ENCODE results near the gene IFRD2.
"Not testable (repeated sequence)": the region's sequence is repeated elsewhere in the genome, so short reads cannot be mapped to it uniquely, and the experiment has no call there.

The IFRD2 gene

DNA sequence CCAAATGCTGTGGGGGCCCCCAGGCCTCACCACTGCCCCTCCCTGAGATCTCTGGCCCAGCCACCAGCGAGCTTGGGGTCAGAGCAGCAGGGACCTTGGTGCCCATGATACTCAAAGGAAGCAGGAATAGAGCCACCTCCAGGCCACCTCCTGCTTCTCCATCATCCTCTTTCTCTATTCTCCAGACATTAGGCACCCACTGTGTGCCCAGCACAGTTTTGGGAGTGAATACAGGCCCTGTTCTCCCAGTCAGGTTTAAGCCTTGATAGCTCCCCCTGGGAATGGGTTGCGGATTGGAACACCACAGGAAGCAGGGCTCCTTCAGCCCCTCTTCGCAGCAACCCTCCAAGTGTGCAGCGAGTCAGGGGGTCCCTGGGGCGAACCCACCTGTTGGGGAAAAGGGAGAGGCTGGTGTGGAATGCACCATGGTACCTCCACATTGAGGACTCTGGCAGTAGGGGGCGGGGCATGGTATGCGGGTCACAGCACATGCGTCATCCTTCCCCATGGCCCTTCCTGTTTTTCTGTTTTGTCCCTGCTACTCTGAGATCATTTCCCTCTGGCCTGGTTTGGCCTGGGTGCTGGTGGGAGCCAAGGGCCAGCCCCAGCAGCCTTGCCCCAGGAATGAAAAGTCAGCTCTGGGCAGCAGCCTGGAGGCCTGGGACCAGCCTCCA lies 37.5 kb downstream of the IFRD2 start:
- no peak for DNase-seq (ENCODE audit: low read depth in 1 of 2, low spot score in 1 of 2)
- TF ChIP-seq JUND (IDR thresholded peaks at IDR 0.05; ENCODE audit: low read depth) = no peak

DNA sequence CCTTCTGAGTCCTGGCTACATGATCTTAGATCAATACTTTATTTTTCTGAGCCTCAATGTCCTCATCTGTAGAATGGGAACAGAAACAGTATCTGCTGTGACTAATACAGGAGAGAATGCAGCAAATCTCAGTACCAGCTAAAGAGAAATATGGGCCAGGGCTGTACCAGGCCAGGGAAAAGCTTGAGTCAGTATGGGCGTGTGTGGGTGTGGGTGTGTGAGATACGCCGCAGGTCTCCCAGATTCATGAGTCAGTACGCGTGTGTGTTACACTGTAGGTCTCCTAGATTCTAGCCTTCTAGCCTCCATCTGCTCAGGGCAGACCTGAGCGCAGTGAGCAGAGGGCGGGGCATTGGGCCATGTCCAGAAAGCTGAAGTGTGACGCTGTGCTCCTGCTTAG lies 41.0 kb downstream of the IFRD2 start:
- TF ChIP-seq JUND (IDR thresholded peaks at IDR 0.05; ENCODE audit: low read depth) = no peak
- in situ Hi-C loops (cut with HindIII; ENCODE audit: low pct_unique_long_range_greater_than_20kb, low sequenced_read_pairs) = no loop called here
- DNase-seq (ENCODE audit: low read depth in 1 of 2, low spot score in 1 of 2) = no peak

More for the DNA sequence above, 37.5 kb downstream of the IFRD2 start:
- in situ Hi-C loops (cut with HindIII; ENCODE audit: low pct_unique_long_range_greater_than_20kb, low sequenced_read_pairs) = no loop called here

DNA sequence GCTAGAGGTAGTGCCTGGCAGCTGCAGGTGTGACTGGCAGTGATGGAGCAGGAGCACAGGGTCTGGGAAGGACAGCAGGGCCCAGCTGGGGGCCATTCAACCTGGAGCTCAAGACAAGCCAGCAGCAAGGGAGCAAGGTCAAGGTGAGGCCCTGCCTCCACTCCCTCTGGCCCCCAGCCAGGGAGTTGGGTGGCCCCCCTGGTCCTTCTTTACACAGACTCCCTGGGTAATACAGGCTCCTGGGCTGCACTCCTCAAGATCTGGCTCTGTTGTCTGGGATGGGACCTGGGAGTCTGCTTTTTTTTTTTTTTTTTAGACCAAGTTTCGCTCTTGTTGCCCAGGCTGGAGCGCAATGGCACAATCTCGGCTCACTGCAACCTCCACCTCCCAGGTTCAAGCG lies 41.7 kb downstream of the IFRD2 start:
- DNase-seq (ENCODE audit: low read depth in 1 of 2, low spot score in 1 of 2) = no peak
- in situ Hi-C loops (cut with HindIII; ENCODE audit: low pct_unique_long_range_greater_than_20kb, low sequenced_read_pairs) = no loop called here
- TF ChIP-seq JUND (IDR thresholded peaks at IDR 0.05; ENCODE audit: low read depth) = no peak

DNA sequence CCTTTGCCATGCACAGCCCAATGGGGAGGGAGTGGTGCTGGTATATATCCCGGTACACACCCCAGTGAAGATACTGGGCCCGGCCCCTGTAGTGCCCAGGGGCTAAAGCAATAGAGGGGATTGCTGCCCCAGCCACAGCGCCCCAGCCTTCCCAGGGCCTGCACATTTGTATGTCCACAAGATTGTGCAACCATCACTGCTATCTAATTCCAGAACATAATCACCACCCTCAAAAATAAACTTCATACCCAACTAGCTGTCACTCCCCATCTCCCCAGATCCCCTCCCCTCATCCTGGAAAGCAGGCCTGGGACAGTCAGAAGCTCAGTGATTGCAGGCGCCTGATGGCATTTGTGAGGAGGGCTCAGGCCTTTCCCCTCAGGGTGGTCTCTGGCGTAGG lies 42.8 kb downstream of the IFRD2 start:
- in situ Hi-C loops (cut with HindIII; ENCODE audit: low pct_unique_long_range_greater_than_20kb, low sequenced_read_pairs) = no loop called here
- no peak for TF ChIP-seq JUND (IDR thresholded peaks at IDR 0.05; ENCODE audit: low read depth)
- DNase-seq (ENCODE audit: low read depth in 1 of 2, low spot score in 1 of 2) = no peak

DNA sequence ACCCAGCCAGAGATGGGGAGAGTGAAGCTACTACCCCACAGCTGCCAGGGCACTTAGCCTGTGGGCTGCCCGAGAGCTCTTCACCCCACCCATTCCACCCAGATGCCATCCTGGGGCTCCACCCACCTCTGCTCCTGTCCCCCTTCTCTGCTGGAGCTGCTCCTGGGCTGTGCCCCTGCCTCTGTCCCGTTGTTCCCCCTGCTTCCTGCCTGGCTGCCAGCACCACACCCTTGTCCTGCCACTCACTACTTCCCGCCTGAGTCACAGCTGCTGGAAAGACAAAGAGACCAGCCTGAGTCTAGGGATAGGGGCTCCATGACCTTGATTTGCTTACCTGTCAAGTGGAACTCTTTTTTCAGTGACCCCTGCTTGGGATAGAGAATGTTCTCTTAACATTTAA lies 43.8 kb downstream of the IFRD2 start:
- in situ Hi-C loops (cut with HindIII; ENCODE audit: low pct_unique_long_range_greater_than_20kb, low sequenced_read_pairs) = no loop called here
- no peak for DNase-seq (ENCODE audit: low read depth in 1 of 2, low spot score in 1 of 2)
- no peak for TF ChIP-seq JUND (IDR thresholded peaks at IDR 0.05; ENCODE audit: low read depth)

DNA sequence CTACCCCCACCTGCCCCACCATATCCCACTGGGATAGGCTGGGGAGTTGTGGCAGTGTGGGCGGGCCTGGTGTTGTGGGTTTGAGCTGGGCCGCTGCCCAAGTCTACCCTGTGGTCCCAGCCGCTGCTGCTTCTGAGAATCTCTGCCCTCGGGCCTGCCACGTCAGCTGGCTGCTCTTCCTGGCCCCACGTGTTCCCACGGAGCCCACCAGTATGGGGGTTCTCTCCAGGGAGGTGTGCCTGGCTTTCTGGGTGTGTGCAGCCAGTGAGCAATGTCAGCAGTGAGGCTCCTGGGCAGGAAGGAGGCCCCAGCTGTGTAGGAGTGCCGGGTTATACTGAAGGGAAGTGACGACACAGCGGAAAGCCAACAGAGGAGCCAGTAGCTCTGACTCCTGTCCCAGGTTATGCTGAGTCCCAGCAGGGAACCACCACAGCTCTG lies 45.7 kb downstream of the IFRD2 start:
- in situ Hi-C loops (cut with HindIII; ENCODE audit: low pct_unique_long_range_greater_than_20kb, low sequenced_read_pairs) = no loop called here
- no peak for DNase-seq (ENCODE audit: low read depth in 1 of 2, low spot score in 1 of 2)
- no peak for TF ChIP-seq JUND (IDR thresholded peaks at IDR 0.05; ENCODE audit: low read depth)

DNA sequence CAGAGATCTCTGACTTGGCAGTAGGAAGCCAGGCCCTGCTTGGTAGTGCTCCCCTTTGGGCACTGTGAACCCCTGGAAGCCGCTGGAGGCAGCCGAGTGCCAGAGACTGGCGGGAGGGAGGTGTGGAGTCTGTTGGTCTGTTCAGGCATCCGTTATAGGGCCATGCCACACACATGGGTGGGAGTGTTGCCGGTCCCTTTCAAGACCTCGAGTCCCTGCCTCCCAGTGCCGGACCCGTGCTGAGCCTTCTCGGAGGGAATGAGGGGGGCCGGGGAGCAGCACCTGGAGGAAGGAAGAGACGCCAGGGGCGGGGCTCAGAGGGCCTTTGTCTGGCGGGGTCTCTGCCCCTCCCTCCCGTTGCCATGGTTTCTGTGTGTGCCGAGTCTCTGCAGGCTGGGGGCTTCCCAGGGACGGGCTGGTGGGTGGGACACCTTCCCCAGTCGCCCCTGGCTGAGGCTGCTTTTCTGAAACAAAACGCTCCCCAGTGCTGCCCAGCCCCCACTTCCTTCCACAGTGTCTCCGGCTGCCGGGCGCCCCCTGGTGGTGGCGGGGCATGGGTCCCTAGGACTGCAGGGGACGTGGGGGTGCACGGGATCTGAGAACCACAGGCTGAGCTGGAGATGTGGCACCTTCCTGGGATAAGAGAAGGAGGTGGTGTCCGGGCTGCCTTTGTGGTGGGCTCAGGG lies 46.3 kb downstream of the IFRD2 start:
- no peak for TF ChIP-seq JUND (IDR thresholded peaks at IDR 0.05; ENCODE audit: low read depth)
- peak in 1 of 2 experiments; percentile 77 for DNase-seq (ENCODE audit: low read depth in 1 of 2, low spot score in 1 of 2)
- in situ Hi-C loops (cut with HindIII; ENCODE audit: low pct_unique_long_range_greater_than_20kb, low sequenced_read_pairs) = no loop called here

DNA sequence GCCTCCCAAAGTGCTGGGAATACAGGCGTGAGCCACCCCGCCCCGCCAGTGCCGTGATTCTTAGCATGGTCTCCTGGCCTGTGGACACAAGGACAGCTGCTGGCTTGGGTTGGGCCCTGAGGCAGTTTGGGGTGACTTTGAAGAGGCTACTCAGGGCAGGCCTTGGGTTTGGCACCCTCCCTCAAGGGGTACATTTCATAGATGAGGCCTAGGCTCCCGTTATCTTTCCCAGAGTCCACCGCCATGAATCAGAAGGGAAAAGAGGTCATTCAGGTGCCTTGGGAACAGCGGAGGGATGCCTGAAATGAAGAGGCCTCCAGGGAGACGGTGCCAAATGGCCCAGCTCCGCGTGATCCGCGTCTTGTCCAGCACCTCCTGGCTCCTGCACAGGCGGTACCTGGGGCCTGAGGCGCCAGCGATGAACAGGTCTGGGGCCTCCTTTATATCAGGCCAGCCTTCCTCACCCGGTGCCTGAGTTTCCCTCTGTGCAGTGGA lies 46.9 kb downstream of the IFRD2 start:
- no peak for TF ChIP-seq JUND (IDR thresholded peaks at IDR 0.05; ENCODE audit: low read depth)
- DNase-seq (ENCODE audit: low read depth in 1 of 2, low spot score in 1 of 2) = no peak
- in situ Hi-C loops (cut with HindIII; ENCODE audit: low pct_unique_long_range_greater_than_20kb, low sequenced_read_pairs) = no loop called here

DNA sequence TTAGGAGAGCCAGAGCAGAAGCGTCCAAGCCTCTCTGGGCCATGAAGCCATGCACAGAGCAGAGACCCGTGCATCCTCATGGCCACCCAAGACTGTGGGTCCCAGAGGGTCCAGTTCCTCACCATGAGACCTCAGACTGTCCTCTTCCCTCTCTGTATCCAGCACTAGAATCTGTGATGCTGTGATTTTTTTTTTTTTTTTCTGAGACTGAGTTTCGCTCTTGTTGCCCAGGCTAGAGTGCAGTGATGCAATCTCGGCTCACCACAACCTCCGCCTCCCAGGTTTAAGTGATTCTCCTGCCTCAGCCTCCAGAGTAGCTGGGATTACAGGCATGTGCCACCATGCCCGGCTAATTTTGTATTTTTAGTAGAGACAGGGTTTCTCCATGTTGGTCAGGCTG lies 47.4 kb downstream of the IFRD2 start:
- DNase-seq (ENCODE audit: low read depth in 1 of 2, low spot score in 1 of 2); in situ Hi-C loops (cut with HindIII; ENCODE audit: low pct_unique_long_range_greater_than_20kb, low sequenced_read_pairs): not testable (repeated sequence)

DNA sequence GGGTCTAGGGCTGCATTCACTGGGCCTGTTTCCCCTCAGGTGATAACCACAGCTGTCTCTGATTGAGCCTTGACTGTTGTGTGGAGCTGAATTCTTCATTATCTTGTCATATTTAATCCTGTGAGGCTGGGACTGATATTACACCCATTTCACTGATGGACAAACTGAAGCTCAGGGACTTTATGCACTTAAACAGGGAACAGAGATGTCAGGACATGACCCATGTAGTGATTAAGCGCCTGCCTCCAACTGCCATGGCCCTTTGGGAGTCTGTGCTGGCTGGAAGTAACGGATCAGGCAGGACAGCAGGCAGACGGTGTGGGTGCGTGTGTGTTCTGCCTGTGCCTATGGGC lies 48.7 kb downstream of the IFRD2 start:
- no peak for DNase-seq (ENCODE audit: low read depth in 1 of 2, low spot score in 1 of 2)
- TF ChIP-seq JUND (IDR thresholded peaks at IDR 0.05; ENCODE audit: low read depth) = no peak
- in situ Hi-C loops (cut with HindIII; ENCODE audit: low pct_unique_long_range_greater_than_20kb, low sequenced_read_pairs) = no loop called here

DNA sequence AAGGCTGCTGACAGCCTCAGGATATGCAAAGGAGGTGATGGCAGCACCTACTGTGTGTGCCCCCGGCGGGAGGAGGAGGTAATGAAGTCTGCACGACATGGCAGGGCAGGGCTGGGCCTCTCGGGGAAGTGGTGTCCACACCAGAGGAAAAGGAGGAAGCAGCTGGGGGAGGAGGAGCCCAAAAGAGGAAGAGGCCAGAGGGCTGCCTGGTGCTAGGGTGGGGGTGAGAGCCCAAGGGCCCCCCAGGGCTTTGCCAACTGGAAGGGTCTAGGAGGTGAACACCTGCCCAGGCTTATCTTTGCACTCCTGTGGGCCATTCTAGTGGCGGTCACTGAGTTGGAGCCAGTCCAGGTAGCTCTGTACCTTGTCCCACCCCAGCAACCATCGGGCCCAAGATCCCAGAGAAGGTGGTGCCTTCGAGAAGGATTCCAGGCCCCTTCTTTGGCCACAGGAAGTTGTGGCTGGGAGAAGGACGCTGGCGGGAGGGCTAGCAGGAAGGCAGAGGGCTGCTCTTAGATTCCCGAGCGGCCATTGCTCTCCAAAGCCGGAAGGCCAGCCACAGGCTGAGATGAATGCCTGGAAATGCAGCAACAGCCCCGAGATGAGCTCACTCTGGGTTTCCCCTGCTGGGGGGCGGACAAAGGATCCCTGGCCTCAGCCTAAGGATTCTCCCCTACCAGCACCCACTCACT lies 49.2 kb downstream of the IFRD2 start:
- in situ Hi-C loops (cut with HindIII; ENCODE audit: low pct_unique_long_range_greater_than_20kb, low sequenced_read_pairs) = no loop called here
- DNase-seq (ENCODE audit: low read depth in 1 of 2, low spot score in 1 of 2) = no peak
- no peak for TF ChIP-seq JUND (IDR thresholded peaks at IDR 0.05; ENCODE audit: low read depth)

DNA sequence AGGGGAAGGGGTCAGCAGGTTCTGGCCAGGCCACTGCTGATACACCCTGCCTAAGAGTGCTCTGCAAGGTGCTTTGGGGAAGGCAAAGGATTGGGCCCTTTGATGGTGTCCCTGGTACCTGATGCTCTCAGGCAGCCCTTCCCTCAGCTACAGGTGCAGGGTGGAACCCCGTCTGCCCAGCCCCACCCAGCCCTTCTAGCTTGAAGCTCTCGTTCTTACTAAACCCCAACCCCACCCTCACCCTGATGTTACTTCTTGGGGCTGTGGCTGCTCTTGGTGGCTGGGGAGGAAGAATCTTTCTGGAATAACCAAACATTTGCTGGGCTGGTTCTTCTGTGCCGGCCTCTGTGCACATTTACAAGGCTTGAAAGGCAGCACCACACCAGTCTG lies 49.9 kb downstream of the IFRD2 start:
- TF ChIP-seq JUND (IDR thresholded peaks at IDR 0.05; ENCODE audit: low read depth) = no peak
- in situ Hi-C loops (cut with HindIII; ENCODE audit: low pct_unique_long_range_greater_than_20kb, low sequenced_read_pairs) = no loop called here
- DNase-seq (ENCODE audit: low read depth in 1 of 2, low spot score in 1 of 2) = no peak

DNA sequence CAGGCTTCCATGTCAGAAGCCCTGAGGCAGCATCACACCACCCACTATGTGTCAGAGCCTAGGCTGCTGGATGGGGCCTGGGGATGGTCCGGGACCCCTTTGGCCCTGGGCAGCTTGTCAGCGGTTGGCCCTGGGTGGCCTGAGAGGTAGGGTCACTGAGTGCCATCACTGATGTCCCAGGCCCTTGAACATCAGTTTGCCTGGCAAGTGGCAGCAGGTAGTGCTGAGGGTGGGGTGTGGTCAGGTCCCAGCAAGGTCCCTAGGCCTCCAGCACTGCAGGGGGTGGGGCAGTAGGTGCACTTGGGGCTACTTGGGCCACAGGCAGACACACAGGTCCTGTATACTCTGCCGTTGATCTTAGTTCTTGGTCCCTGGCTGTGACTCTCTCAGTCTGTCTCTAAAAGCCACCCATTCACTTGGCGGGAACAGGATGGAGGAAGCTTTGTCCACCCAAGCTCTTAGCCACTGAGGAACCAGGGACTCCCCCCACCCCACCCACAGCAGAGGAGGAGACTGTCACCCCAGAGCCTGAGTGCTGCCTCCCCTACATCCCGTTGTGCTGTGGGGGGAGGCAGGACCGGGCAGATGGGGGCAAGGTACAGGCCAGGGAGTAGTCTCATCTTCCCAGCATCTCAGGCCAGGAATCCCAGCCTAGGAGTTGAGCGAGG lies 50.4 kb downstream of the IFRD2 start:
- no peak for TF ChIP-seq JUND (IDR thresholded peaks at IDR 0.05; ENCODE audit: low read depth)
- in situ Hi-C loops (cut with HindIII; ENCODE audit: low pct_unique_long_range_greater_than_20kb, low sequenced_read_pairs) = no loop called here
- DNase-seq (ENCODE audit: low read depth in 1 of 2, low spot score in 1 of 2) = no peak
